ENCODE results near the gene SCD.

The SCD gene

DNA sequence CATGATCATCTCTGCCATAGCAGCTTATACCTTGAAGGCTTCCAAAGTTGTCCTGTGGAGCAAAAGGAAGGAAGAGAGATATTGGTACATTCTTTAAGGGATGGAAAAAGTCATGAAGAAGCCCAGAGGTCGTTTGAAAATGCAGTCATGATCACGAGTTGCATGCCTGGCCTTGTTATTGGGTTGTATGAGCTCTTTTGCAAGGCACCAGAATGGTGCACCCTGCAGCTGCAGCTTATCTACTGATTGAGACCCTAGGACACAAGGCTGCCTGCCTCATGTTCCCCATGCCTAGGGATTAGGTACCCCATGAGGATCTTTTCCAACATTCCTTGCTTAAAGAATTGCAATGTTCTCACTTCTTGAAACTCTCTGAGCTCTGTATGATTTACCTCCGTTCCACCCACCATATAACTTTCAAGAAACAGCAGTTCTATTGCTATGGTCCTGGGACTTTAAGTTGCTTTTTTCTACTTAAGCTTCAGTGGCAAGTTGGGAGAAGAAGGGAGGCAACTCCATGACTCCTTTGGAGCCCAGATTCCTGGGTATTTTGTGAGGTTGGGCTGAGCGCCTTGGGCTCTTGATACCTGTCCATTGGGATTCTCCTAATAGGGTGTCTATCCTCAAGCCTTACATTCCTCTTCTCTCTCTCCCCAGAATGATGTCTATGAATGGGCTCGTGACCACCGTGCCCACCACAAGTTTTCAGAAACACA is 6.9 kb downstream of the SCD start:
- FAIRE-seq (no peak), DNase-seq (ENCODE audit: insufficient read length) (no peak)
- TF ChIP-seq POLR2A (IDR thresholded peaks at IDR 0.05; ENCODE audit: low read depth, low read length) (no peak), TAF1 (IDR thresholded peaks at IDR 0.05; ENCODE audit: borderline replicate concordance, low read depth, low read length) (no peak), POLR2AphosphoS5 (IDR thresholded peaks at IDR 0.05; ENCODE audit: low read depth, low read length) (no peak)

DNA sequence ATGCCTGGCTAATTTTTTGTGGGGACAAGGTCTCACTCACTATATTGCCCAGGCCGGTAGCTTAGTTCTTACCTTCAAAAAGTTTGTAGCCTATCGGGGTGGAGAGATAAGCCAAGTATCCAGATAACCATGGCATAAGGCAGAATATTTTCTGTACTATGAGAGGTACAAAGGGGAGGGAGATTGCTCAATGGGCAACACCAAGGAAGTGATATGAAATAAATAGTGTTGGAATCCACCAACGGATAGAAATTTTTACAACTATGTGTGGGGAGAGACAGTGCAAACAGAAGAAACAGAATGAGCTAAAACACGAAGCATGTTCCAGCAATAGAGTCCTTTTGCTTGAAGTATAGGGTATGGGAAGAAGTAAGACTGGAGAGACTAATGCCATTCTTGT is 8.1 kb downstream of the SCD start:
- no peak for TF ChIP-seq POLR2AphosphoS5 (IDR thresholded peaks at IDR 0.05; ENCODE audit: low read depth, low read length)
- no peak for TF ChIP-seq TAF1 (IDR thresholded peaks at IDR 0.05; ENCODE audit: borderline replicate concordance, low read depth, low read length)
- TF ChIP-seq POLR2A (IDR thresholded peaks at IDR 0.05; ENCODE audit: low read depth, low read length), result no peak
- no peak for FAIRE-seq
- no peak for DNase-seq (ENCODE audit: insufficient read length)

DNA sequence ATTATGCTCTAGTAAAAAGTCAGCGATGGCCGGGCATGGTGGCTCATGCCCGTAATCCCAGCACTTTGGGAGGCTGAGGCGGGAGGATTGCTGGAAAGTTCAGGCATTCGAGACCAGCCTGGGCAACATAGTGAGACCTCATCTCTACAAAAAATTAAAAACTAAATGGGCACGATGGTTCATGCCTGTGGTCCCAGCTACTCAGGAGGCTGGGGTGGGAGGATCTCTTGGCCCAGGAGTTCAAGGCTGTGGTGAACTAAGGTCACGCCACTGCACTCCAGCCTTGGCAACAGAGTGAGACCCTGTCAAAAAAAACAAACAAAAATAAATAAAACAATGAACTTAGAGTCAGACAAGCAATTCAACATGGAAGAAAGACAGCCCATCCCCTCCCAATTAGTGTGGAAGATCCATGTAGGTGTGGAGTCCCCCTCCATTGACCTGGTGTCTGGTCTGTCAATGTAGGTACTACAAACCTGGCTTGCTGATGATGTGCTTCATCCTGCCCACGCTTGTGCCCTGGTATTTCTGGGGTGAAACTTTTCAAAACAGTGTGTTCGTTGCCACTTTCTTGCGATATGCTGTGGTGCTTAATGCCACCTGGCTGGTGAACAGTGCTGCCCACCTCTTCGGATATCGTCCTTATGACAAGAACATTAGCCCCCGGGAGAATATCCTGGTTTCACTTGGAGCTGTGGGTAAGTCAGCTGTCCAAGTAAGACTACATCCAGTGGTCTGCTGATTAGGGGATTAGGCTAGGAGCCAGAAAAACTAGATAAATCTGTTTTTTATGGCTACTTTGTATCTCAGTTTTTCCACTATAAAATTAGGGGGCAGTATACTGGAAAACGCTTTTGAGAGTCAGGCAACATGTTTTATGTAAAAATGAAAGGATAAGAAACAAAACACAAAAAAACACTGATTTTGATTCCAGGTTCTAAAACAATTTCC is 9.3 kb downstream of the SCD start:
- DNase-seq (ENCODE audit: insufficient read length), result no peak
- no peak for FAIRE-seq

DNA sequence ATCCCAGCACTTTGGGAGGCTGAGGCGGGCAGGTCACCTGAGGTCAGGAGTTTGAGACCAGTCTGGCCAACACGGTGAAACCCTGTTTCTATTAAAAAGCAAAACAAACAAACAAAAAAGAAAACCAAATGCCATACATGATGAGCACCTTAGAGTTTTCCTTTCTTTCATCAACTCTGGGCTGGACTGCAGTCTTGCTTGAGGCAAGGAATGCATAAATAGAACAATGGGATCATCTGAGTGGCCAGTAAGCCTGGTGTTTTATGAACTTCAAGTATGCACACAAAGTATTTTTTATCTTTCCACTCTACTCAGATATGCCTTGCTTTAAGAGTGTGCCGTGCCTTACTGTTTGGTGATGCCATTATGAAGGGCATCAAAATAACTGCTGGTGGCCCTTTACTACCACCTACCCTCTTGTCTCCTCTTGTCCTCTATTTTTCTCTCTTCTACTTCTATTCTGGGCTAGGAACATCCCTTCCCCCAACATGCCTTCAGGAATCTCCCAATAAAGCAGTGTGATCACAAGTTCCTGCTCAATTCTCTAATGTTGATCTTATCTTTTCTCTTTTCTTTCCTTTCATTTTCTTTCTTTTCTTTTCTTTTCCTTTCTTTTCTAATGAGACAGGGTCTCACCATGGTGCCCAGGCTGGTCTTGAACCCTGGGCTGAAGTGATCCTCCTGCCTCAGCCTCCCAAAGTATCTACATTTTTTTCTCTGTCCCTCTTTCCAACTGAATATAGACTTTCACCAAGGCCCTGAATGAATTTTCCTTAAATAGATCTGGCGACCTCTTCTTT is 10.2 kb downstream of the SCD start:
- TF ChIP-seq POLR2A (IDR thresholded peaks at IDR 0.05; ENCODE audit: low read depth, low read length) (no peak), POLR2AphosphoS5 (IDR thresholded peaks at IDR 0.05; ENCODE audit: low read depth, low read length) (no peak), TAF1 (IDR thresholded peaks at IDR 0.05; ENCODE audit: borderline replicate concordance, low read depth, low read length) (no peak)
- FAIRE-seq (no peak), DNase-seq (ENCODE audit: insufficient read length) (no peak)

More for the DNA sequence above, 9.3 kb downstream of the SCD start:
- TF ChIP-seq TAF1 (IDR thresholded peaks at IDR 0.05; ENCODE audit: borderline replicate concordance, low read depth, low read length) (no peak), POLR2A (IDR thresholded peaks at IDR 0.05; ENCODE audit: low read depth, low read length) (no peak), POLR2AphosphoS5 (IDR thresholded peaks at IDR 0.05; ENCODE audit: low read depth, low read length) (no peak)

DNA sequence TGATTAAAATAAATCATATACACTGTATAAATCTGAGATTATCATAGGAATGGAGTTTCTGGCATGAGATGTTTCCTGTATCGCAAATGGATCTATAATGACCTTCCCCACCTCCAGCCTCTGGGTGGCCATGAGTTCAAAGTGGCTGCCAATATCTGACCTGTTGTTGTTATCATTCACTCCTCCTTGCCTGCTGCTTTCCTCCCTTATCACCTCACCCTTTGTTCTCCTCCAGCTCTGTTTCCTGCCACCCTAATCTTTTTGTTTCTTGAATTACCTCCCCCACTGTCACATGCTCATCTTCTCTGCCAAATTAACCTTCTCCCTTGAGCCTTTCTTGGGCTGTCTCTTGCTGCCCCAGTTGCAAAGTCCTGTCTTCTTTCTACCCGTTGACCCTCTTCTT is 12.0 kb downstream of the SCD start:
- no peak for DNase-seq (ENCODE audit: insufficient read length)
- TF ChIP-seq TAF1 (IDR thresholded peaks at IDR 0.05; ENCODE audit: borderline replicate concordance, low read depth, low read length) (no peak), POLR2AphosphoS5 (IDR thresholded peaks at IDR 0.05; ENCODE audit: low read depth, low read length) (no peak), POLR2A (IDR thresholded peaks at IDR 0.05; ENCODE audit: low read depth, low read length) (no peak)
- FAIRE-seq, result no peak

DNA sequence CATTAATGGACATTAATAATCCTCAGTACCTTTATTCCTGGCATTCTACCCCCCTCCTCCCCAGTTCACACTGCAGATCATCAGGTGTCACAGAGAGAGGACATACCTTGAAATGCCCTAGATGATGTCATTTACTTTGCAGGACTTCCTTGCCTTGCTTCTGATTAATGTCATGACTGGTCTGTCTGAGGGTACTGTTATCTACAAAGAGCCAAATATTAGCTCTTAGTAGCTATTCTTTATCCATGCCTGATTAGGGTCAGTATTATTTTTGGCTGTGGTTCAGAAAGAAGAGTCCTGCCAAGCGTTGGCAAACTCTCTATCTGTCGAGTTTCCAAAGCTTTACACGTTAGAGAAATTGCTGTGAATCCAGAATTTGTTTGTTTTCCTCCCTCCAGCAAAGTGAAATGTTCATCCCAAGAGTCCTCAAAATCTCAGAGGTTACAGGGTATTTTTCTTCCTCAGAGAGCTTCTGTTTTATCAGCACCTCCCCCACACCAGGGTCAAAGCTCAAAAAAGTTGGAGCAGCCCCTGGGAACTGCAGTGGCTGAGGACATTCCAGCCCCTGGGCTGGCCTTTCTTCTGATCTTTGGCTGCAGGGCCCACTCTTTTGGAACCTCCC is 12.6 kb downstream of the SCD start:
- no peak for TF ChIP-seq POLR2A (IDR thresholded peaks at IDR 0.05; ENCODE audit: low read depth, low read length)
- TF ChIP-seq POLR2AphosphoS5 (IDR thresholded peaks at IDR 0.05; ENCODE audit: low read depth, low read length), result no peak
- no peak for TF ChIP-seq TAF1 (IDR thresholded peaks at IDR 0.05; ENCODE audit: borderline replicate concordance, low read depth, low read length)
- FAIRE-seq (no peak), DNase-seq (ENCODE audit: insufficient read length) (no peak)

DNA sequence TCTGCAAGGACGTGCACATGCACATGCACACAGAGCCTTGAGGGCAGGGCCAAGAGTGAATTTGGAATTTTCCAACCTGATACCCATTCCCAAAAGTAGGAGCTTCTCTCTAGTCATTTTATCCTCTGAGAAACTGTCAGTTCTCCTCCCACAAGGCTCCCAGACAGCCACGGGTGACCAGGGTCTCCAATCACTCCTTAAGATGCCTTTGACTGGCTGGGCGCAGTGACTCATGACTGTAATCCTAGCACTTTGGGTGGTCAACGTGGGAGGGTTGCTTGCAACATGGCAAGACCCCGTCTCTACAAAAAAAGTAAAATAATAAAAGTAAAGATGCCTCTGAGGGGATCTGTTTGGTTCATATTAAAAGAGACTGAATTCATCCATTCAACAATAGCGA is 13.2 kb downstream of the SCD start:
- DNase-seq (ENCODE audit: insufficient read length) (no peak), FAIRE-seq (no peak)
- TF ChIP-seq POLR2A (IDR thresholded peaks at IDR 0.05; ENCODE audit: low read depth, low read length), result no peak
- no peak for TF ChIP-seq POLR2AphosphoS5 (IDR thresholded peaks at IDR 0.05; ENCODE audit: low read depth, low read length)
- TF ChIP-seq TAF1 (IDR thresholded peaks at IDR 0.05; ENCODE audit: borderline replicate concordance, low read depth, low read length), result no peak

DNA sequence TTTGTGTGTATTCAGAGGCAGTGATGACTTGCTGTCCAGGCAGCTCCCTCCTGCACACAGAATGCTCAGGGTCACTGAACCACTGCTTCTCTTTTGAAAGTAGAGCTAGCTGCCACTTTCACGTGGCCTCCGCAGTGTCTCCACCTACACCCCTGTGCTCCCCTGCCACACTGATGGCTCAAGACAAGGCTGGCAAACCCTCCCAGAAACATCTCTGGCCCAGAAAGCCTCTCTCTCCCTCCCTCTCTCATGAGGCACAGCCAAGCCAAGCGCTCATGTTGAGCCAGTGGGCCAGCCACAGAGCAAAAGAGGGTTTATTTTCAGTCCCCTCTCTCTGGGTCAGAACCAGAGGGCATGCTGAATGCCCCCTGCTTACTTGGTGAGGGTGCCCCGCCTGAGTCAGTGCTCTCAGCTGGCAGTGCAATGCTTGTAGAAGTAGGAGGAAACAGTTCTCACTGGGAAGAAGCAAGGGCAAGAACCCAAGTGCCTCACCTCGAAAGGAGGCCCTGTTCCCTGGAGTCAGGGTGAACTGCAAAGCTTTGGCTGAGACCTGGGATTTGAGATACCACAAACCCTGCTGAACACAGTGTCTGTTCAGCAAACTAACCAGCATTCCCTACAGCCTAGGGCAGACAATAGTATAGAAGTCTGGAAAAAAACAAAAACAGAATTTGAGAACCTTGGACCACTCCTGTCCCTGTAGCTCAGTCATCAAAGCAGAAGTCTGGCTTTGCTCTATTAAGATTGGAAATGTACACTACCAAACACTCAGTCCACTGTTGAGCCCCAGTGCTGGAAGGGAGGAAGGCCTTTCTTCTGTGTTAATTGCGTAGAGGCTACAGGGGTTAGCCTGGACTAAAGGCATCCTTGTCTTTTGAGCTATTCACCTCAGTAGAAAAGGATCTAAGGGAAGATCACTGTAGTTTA is 15.8 kb downstream of the SCD start:
- TF ChIP-seq TAF1 (IDR thresholded peaks at IDR 0.05; ENCODE audit: borderline replicate concordance, low read depth, low read length), result no peak
- no peak for TF ChIP-seq POLR2AphosphoS5 (IDR thresholded peaks at IDR 0.05; ENCODE audit: low read depth, low read length)
- TF ChIP-seq POLR2A (IDR thresholded peaks at IDR 0.05; ENCODE audit: low read depth, low read length), result no peak
- DNase-seq (ENCODE audit: insufficient read length) (no peak), FAIRE-seq (no peak)

DNA sequence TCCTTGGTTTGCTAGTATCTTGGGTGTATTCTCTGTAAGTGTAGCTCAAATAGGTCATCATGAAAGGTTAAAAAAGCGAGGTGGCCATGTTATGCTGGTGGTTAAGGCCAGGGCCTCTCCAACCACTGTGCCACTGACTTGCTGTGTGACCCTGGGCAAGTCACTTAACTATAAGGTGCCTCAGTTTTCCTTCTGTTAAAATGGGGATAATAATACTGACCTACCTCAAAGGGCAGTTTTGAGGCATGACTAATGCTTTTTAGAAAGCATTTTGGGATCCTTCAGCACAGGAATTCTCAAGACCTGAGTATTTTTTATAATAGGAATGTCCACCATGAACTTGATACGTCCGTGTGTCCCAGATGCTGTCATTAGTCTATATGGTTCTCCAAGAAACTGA is 17.1 kb downstream of the SCD start:
- FAIRE-seq (no peak), DNase-seq (ENCODE audit: insufficient read length) (no peak)
- no peak for TF ChIP-seq POLR2A (IDR thresholded peaks at IDR 0.05; ENCODE audit: low read depth, low read length)
- TF ChIP-seq TAF1 (IDR thresholded peaks at IDR 0.05; ENCODE audit: borderline replicate concordance, low read depth, low read length), result no peak
- TF ChIP-seq POLR2AphosphoS5 (IDR thresholded peaks at IDR 0.05; ENCODE audit: low read depth, low read length), result no peak
